ENCODE data around the gene AP5S1. TPM values are rescaled to one million over a fixed set of nuclear protein-coding genes. Genes with fewer than 3 reads are reported as not detected.
"Not testable (repeated sequence)": the region's sequence is repeated elsewhere in the genome, so short reads cannot be mapped to it uniquely, and the experiment has no call there.

Gene AP5S1
- polyA plus RNA-seq, 1 donor: 10.6 TPM

GRCh38 chr20:3843490-3843889 is 23.1 kb downstream of the AP5S1 start:
- DNase-seq: no peak

- not testable (repeated sequence) for DNase-seq
Observed at GRCh38 chr20:3843990-3844619, 23.8 kb downstream of the AP5S1 start.

GRCh38 chr20:3846378-3846739 is 26.0 kb downstream of the AP5S1 start:
- DNase-seq: peak; percentile 30

DNA sequence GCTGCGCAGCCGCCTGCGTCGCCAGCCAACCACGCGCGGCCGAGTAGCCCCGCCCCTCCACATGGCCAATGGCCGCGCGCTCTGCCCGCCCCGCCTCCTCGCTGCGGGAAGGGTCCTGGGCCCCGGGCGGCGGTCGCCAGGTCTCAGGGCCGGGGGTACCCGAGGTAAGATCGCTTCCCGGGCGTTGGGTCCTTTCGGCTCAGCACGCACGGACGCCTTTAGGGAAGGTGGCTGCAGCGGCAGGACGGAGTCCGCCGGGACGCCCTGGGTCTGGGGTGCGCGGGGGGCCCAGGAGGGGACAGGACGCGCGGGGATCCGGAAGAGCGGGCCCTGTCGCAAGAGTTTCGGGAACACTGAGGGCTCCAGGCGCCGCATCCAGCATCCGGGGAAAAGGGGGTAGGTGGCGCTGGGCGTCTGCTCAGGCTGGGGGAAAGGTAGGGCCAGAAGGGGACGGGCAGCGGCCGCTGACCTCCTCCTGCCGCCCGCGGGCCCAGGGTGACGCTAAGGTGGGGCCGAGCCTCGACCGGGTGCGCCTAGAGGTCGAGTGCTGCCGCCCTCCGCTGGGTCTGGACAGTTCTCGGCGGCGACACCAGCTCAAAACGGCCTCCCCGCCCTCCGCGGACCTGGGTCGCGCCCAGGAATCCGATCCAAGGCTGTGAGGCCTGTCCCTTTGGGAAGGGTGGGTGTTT is 26.5 kb downstream of the AP5S1 start, which contains the start of gene MAVS:
Gene MAVS (plus strand): TSS at position 95 of the 689 bp plus-strand sequence. CDS start 7,791 bp downstream, outside the sequence.
- DNase-seq: peak; percentile 86

GRCh38 chr20:3847429-3847940 is 27.1 kb downstream of the AP5S1 start:
- no peak for DNase-seq

DNA sequence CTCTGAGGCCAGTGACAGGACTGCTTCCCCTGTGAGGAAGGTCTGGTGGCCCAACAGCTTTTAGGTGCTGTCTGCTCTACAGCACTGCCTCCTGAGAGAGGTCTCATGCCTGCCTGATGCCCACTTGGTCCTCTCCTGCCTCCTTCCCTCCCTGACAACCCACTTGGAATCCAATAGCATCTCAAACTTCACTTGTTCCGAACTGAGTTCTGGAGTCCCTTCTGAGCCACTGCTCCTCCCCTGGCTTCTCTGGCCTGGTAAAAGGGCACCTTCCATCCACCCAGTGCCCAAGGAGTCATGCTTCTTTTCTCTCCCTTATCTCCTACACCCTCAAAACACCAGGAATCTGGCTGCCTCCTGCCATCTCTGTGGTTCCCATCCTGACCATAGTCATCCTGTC is 28.2 kb downstream of the AP5S1 start:
- no peak for DNase-seq

DNA sequence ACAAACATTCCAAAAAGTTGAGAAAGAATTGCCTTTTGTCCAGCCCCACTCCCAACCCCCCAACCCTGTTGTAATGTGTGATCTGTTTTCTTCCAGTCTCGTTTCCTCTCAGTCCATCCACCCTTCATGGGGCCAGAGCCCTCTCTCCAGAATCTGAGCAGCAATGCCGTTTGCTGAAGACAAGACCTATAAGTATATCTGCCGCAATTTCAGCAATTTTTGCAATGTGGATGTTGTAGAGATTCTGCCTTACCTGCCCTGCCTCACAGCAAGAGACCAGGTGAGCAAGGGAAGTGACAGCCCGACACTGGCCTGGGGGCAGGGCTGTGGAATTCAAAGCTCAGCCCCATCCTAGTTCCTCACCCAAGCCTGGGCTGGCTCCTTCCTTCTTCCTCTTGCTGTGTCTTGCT is 34.1 kb downstream of the AP5S1 start:
- no peak for DNase-seq

DNA sequence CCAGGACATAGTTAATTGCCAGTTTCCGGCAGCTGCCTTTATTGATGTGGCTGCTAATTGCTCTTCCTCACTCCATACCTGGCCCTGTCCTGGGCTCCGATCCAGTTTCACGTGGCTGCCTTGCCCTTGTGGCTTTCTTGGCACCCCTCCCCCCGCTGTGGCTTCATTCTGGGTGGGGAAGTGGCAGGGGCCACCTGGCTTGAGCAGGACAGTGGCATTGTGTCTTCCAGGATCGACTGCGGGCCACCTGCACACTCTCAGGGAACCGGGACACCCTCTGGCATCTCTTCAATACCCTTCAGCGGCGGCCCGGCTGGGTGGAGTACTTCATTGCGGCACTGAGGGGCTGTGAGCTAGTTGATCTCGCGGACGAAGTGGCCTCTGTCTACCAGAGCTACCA is 37.1 kb downstream of the AP5S1 start:
- DNase-seq: no peak

DNA sequence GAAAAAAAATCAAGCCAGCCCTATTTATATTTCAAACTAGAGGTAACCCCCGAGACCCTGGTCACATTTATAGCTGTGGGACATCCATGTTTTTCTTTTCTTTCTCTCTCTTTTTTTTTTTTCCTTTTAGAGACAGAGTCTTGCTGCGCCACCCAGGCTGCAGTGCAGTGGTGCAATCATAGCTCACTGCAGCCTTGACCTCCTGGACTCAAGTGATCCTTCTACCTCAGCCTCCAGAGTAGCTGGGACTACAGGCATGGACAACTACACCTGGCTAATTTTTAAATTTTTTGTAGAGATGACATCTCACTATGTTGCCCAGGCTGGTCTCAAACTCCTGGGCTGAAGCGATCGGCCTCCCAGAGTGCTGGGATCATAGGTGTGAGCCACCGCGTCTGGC is 38.3 kb downstream of the AP5S1 start:
- no peak for DNase-seq

DNA sequence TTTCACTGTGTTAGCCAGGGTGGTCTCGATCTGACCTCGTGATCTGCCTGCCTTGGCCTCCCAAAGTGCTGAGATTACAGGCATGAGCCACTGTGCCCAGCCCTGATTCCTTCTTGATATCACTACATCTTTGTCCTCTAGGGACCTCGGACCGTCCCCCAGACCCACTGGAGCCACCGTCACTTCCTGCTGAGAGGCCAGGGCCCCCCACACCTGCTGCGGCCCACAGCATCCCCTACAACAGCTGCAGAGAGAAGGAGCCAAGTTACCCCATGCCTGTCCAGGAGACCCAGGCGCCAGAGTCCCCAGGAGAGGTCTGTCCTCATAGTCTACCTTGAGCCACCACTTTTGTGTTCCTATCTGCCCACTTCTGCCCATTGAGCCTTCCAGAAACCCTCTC is 40.8 kb downstream of the AP5S1 start:
- no peak for DNase-seq

DNA sequence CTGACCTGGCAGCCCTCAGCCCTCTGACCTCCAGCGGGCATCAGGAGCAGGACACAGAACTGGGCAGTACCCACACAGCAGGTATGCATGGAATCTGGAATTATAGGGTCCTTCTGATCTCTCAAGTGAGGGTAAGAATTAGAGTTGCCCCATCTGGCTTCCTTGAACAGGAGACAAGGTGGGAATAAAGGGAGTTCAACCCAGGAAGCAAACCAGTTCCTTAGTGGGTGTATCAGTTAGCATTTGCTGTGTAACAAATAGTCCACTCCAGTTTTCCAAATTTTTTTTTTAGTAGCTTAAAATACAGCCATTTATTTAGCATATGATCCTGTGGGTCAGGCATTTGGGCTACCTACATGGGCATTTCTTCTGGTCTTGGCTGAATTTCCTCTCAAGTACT is 42.0 kb downstream of the AP5S1 start:
- DNase-seq: no peak

GRCh38 chr20:3863317-3863716 is 43.0 kb downstream of the AP5S1 start:
- no peak for DNase-seq

GRCh38 chr20:3864518-3864917 is 44.2 kb downstream of the AP5S1 start:
- DNase-seq: no peak

- DNase-seq: no peak
Observed at GRCh38 chr20:3865152-3865886, 45.0 kb downstream of the AP5S1 start.

- DNase-seq: no peak
Observed at GRCh38 chr20:3865887-3866407, 45.6 kb downstream of the AP5S1 start.

- DNase-seq: no peak
Observed at GRCh38 chr20:3866464-3866863, 46.1 kb downstream of the AP5S1 start.

- DNase-seq: no peak
Observed at GRCh38 chr20:3867802-3868201, 47.5 kb downstream of the AP5S1 start.

- DNase-seq: no peak
Observed at GRCh38 chr20:3869839-3870634, 49.7 kb downstream of the AP5S1 start.

- DNase-seq: no peak
Observed at GRCh38 chr20:3871550-3872265, 51.4 kb downstream of the AP5S1 start.

GRCh38 chr20:3873507-3873906 is 53.2 kb downstream of the AP5S1 start:
- no peak for DNase-seq

- no peak for DNase-seq
Observed at GRCh38 chr20:3874194-3874844, 54.0 kb downstream of the AP5S1 start.
